Mammary epithelial cell (primary cell): ENCODE results near the gene AQP4.

Source experiments
- CTCF ChIP-seq, 2 donors: IDR thresholded peaks in 1 of 2; conservative IDR thresholded peaks in 1 of 2; 2 replicates each; pipeline ENCODE4 v1.5.1; 2011 to 2012; ENCODE audit warnings: inconsistent platforms in 2 of 2, low read length in 2 of 2, mild to moderate bottlenecking in 2 of 2, control low read depth in 1 of 2, low read depth in 1 of 2; ENCODE audit not compliant: insufficient read depth in 1 of 2; ENCODE audit errors: extremely low read depth in 1 of 2
- EZH2 ChIP-seq: IDR thresholded peaks from 2 replicates; pipeline ENCODE4 v1.6.1; 2012; ENCODE audit warnings: low read length, inconsistent platforms, borderline replicate concordance

DNA sequence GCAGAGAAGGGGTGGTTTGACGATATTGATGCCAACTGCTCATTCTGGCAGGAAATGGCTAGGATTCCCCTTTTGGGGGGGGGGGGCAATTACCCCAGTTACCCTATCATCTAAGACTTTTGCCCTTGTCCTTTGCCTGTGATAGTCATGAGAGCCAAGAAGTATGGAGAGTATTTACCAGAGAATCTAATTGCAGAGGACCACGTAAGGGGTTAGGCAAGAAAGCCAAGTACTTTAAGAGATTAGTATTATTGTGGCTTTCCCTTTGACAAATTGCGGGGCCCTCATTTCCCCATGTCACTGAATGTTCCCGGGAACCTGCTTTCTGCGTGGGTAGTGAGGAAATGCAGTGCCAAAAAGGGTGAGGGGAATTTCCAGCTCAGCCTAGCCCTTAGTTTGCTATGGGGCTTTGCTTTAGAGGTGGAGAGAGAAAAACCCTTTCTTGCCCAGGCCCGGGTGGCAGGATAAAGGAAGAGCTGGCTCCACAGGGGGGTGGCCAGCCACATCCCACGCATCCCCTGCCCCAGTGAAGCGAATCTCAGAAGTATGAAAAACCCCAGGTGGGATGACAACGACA lies 1.5 kb downstream of the AQP4 start:
- no peak for TF ChIP-seq EZH2
- TF ChIP-seq CTCF (conservative IDR thresholded peaks at IDR 0.05 in 1 of 2, IDR thresholded peaks at IDR 0.05 in 1 of 2; ENCODE audit: extremely low read depth in 1 of 2, insufficient read depth in 1 of 2, low read depth in 1 of 2, low read length in 2 of 2) = no peak
